ENCODE results near the gene SRCAP. TPM values are rescaled to one million over a fixed set of nuclear protein-coding genes. Genes with fewer than 3 reads are reported as not detected.
A peak's percentile ranks its signal among the peaks of the same experiment; 100 is the strongest.

Gene SRCAP
- total RNA-seq, 2 experiments from 2014 or later: 58.7 to 69.5 TPM

DNA sequence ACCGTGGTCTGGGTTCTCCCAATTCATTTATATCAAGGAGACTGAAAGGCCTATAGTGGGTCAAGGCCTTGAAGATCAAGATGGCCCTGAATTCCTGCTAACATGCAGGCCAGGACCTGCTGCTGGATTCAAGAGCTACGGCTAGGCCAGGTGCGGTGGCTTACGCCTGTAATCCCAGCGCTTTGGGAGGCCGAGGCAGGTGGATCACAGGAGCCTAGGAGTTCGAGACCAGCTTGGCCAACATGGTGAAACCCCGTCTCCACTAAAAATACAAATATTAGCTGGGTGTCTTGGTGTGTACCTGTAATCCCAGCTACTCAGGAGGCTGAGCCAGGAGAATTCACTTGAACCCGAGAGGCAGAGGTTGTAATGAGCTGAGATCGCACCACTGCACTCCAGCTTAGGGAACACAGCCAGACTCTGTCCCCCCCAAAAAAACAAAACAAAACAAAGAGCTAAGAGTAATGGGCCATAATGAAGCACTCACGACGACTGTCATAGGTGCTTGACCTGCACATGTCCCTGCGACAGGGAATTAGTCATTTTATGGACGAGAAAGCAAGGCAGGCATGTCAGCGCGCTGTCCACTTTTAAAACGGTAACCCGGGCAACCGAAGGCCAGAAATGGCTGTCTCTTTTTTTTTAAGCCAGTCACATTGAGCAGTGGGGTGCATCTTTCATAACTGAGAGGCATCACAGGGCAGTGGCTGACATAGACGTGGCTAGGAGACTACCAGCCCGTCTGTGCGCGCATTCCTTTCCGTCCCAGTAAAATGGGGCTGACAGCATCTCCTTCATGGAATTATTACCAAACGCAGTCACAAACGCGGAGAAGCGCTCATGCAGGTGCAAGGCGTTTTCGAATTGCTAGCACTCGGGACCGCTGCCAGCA, 41.8 kb upstream of the SRCAP start:
- CTCF ChIA-PET: interaction anchor here (0.7 to 0.9 kb wide), 3 partner anchors 28 to 39 kb away, joined by 3 to 4 read pairs (median 3); no protein-coding TSS in a partner anchor
- Mint-ChIP-seq H3K4me1 (peaks cover 42% of the 10 kb centered on the region), H3K36me3 (ENCODE audit: low read depth) (peaks cover 53% of the 10 kb centered on the region)

DNA sequence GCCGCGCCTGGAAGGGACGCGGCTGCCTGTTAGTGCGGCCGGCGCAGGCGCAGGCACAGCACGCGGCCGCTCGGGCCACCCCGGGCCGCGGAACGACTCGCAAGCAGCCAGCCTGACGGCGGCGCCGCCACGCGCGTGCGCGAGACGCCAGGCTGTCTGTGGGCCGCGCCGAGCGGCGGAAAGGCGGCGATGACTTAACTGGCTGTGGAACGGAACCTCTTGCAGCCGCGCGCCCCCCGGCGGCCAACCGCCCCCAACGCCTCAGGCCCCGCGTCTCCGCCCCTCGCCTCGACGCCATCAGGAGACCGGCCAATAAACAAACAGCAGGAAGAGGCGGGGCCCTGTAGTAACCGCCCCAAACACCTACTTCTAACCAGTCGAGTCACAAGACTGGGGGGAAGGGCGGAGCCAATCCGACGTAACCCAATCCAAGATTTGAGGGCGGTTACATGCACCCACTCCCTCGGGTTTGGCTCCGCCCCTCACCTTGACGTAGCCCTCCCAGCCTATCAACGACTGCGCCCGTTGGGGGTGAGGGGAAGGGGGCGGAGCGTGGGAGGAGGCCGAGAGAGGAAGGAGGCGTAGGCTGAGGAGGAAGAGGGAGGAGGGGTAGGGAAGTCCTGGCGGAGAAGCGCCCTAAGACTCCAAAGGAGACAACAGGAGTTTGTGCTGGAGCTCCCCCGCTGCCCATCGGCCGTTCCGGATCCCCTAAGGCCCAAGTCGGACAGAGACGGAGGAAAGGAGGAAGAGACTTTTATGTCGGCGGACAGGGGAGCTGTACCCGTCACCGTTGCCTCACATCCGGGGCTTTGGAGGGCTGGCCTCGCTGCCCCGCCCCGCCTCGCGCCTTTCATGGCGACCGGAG, 40.9 kb upstream of the SRCAP start, which contains the start of gene FBRS:
TSS of gene FBRS (plus strand) at position 566 of the 865 bp plus-strand sequence. CDS start 1,088 bp downstream, outside the sequence.
- Mint-ChIP-seq H3K4me1 (peaks cover 41% of the 10 kb centered on the region), H3K27me3 (no peaks in the 10 kb centered on the region), H3K36me3 (ENCODE audit: low read depth) (peaks cover 51% of the 10 kb centered on the region), H3K9me3 (ENCODE audit: low read depth) (no peaks in the 10 kb centered on the region), H3K4me3 (peak within 1 kb of the TSS; percentile 89), H3K27ac (peak within 1 kb of the TSS; percentile 99)
- intact Hi-C loops (cut with DNase I, micrococcal nuclease): loop anchor here (1.0 to 5.0 kb wide), 28 partner anchors 8 to 1835 kb away; partner anchors contain the start of genes DCTPP1 (in 2 of the 2), PRR14 (in 2 of the 2), ALDOA (in 1 of the 2) and ATXN2L (in 1 of the 2)
- DNase-seq (peak; percentile 100), ATAC-seq (peak; percentile 79)
- ChIA-PET POLR2A (interaction anchor here (0.6 to 2.4 kb wide), 12 partner anchors 8 to 593 kb away, joined by 4 to 15 read pairs (median 6); partner anchors contain the start of genes ALDOA, CFAP119, DCTPP1 and PHKG2), CTCF (interaction anchor here (0.5 to 4.5 kb wide), 10 partner anchors 8 to 518 kb away, joined by 3 to 35 read pairs (median 3); partner anchors contain the start of genes PRR14, SRCAP and ZNF689)

More for the DNA sequence above, 41.8 kb upstream of the SRCAP start:
- intact Hi-C loops (cut with DNase I, micrococcal nuclease): loop anchor here in 1 of 2 experiments (5.0 kb wide), 2 partner anchors 90 to 120 kb away; no protein-coding TSS in a partner anchor
- Mint-ChIP-seq H3K27ac (peak overlapping the region; percentile 76), H3K9me3 (ENCODE audit: low read depth) (no peaks in the 10 kb centered on the region), H3K4me3 (peak overlapping the region; percentile 74), H3K27me3 (no peaks in the 10 kb centered on the region)
- ATAC-seq (no peak), DNase-seq (no peak)
- POLR2A ChIA-PET: interaction anchor here (0.8 to 1.7 kb wide), 2 partner anchors 23 to 40 kb away, joined by 4 to 6 read pairs; no protein-coding TSS in a partner anchor

GRCh38 chr16:30658731-30659506, 40.1 kb upstream of the SRCAP start:
- CTCF ChIA-PET: interaction anchor here (0.6 to 4.5 kb wide), 11 partner anchors 9 to 519 kb away, joined by 3 to 35 read pairs (median 4); partner anchors contain the start of genes DCTPP1, PRR14, SRCAP and ZNF689
- peak overlapping the region; percentile 89 for H3K4me3 Mint-ChIP-seq
- peak; percentile 33 for ATAC-seq
- peaks cover 47% of the 10 kb centered on the region for H3K4me1 Mint-ChIP-seq
- H3K27me3 Mint-ChIP-seq: no peaks in the 10 kb centered on the region
- DNase-seq: no peak
- H3K27ac Mint-ChIP-seq: peak overlapping the region; percentile 99
- intact Hi-C loops (cut with DNase I, micrococcal nuclease): loop anchor here (1.0 to 5.0 kb wide), 28 partner anchors 9 to 1836 kb away; partner anchors contain the start of genes DCTPP1 (in 2 of the 2), PRR14 (in 2 of the 2), ALDOA (in 1 of the 2) and ATXN2L (in 1 of the 2)
- no peaks in the 10 kb centered on the region for H3K9me3 Mint-ChIP-seq (ENCODE audit: low read depth)
- POLR2A ChIA-PET: interaction anchor here (0.6 to 2.4 kb wide), 13 partner anchors 8 to 593 kb away, joined by 4 to 15 read pairs (median 6); partner anchors contain the start of genes ALDOA, CFAP119, DCTPP1 and PHKG2
- H3K36me3 Mint-ChIP-seq (ENCODE audit: low read depth): peaks cover 57% of the 10 kb centered on the region

GRCh38 chr16:30659507-30660423, 39.2 kb upstream of the SRCAP start:
- H3K27me3 Mint-ChIP-seq: no peaks in the 10 kb centered on the region
- peak overlapping the region; percentile 97 for H3K27ac Mint-ChIP-seq
- peak; percentile 64 for DNase-seq
- intact Hi-C loops (cut with DNase I, micrococcal nuclease): loop anchor here (1.0 to 5.0 kb wide), 11 partner anchors 35 to 1837 kb away; partner anchors contain the start of genes ALDOA (in 1 of the 2), ATXN2L (in 1 of the 2), DCTPP1 (in 1 of the 2) and INO80E (in 1 of the 2)
- ChIA-PET POLR2A (interaction anchor here (0.5 to 2.4 kb wide), 12 partner anchors 9 to 594 kb away, joined by 3 to 15 read pairs (median 4); partner anchors contain the start of genes ALDOA, PHKG2, PRR14 and SEPTIN1), CTCF (interaction anchor here (0.5 to 4.5 kb wide), 8 partner anchors 10 to 230 kb away, joined by 3 to 35 read pairs (median 6); partner anchors contain the start of genes DCTPP1, PRR14 and ZNF689)
- no peak for ATAC-seq
- H3K4me3 Mint-ChIP-seq: peak overlapping the region; percentile 84
- peaks cover 54% of the 10 kb centered on the region for H3K36me3 Mint-ChIP-seq (ENCODE audit: low read depth)
- peaks cover 47% of the 10 kb centered on the region for H3K4me1 Mint-ChIP-seq
- no peaks in the 10 kb centered on the region for H3K9me3 Mint-ChIP-seq (ENCODE audit: low read depth)

DNA sequence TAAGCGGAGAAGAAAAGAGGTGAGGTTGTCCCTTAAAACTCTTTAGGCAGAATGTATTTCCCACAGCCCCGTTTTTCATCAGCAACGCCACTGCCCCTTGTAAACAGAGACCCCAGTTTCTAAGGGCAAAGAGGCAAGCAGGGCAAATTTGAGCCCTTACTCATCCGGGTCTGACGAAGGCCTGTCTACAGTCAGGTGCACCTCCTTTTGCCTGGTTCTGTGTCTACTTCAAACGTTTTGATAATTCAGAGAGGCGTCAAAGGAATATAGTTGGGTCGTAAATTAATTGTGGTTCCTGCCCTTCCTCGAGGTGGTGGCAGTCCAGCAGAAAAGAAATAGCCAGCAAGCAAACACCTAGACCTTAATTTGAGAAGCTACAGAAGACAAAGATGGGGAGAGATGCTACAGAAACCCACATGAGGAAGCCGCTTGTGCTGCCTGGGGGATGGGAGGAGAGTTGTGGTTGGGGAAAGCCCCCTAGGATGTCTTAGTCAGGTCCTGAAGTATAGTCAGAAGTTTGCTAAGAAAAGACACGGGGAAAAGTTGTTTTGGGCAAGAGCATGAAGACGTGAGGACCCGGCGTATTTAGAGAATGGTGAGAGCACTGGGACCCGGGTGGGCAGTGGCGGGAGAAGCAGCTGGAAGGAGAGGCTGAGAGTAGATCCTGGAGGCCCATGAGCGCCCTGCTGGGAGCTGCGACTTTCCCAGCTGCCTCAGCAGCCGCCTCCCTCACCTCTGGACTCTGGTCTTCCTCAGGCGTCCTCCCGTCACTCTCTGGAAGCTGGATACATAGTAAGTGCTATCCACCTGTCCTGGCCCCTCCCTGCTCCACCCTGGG, 38.3 kb upstream of the SRCAP start:
- H3K27ac Mint-ChIP-seq: peak overlapping the region; percentile 97
- peak overlapping the region; percentile 84 for H3K4me3 Mint-ChIP-seq
- ATAC-seq (peak; percentile 15), DNase-seq (peak; percentile 91)
- no peaks in the 10 kb centered on the region for H3K9me3 Mint-ChIP-seq (ENCODE audit: low read depth)
- intact Hi-C loops (cut with DNase I, micrococcal nuclease): loop anchor here (1.0 kb wide), 3 partner anchors 34 to 664 kb away; partner anchors contain the start of gene INO80E (in 1 of the 2)
- ChIA-PET CTCF (interaction anchor here (0.5 to 4.5 kb wide), 10 partner anchors 10 to 251 kb away, joined by 3 to 35 read pairs (median 5); partner anchors contain the start of genes DCTPP1, PRR14 and ZNF689), POLR2A (interaction anchor here (0.5 to 2.4 kb wide), 7 partner anchors 10 to 153 kb away, joined by 3 to 15 read pairs (median 4); partner anchors contain the start of gene PRR14)
- no peaks in the 10 kb centered on the region for H3K27me3 Mint-ChIP-seq
- peaks cover 54% of the 10 kb centered on the region for H3K36me3 Mint-ChIP-seq (ENCODE audit: low read depth)
- H3K4me1 Mint-ChIP-seq: peaks cover 49% of the 10 kb centered on the region

DNA sequence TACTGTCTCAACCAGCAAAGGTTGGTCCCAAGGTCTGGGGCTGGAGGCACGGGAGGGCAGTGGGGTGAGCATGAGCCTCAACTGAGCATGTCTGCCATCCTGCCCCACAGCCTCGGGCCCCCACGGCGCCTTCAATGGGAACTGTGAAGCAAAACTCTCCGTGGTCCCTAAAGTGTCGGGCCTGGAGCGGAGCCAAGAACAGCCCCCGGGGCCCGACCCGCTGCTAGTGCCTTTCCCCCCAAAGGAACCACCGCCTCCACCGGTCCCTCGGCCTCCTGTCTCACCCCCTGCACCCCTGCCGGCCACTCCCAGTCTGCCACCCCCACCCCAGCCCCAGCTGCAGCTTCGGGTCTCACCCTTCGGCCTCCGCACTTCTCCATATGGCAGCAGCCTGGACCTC, 36.5 kb upstream of the SRCAP start:
- peak overlapping the region; percentile 97 for H3K27ac Mint-ChIP-seq
- peaks cover 35% of the 10 kb centered on the region for H3K4me1 Mint-ChIP-seq
- peak overlapping the region; percentile 84 for H3K4me3 Mint-ChIP-seq
- intact Hi-C loops (cut with DNase I, micrococcal nuclease): no loop called here
- peaks cover 50% of the 10 kb centered on the region for H3K36me3 Mint-ChIP-seq (ENCODE audit: low read depth)
- H3K9me3 Mint-ChIP-seq (ENCODE audit: low read depth): no peaks in the 10 kb centered on the region
- H3K27me3 Mint-ChIP-seq: no peaks in the 10 kb centered on the region
- DNase-seq: no peak
- ChIA-PET POLR2A (no interaction called here), CTCF (interaction anchor here (1.2 to 4.5 kb wide), 3 partner anchors 9 to 34 kb away, joined by 3 to 35 read pairs (median 4); no protein-coding TSS in a partner anchor)
- no peak for ATAC-seq

DNA sequence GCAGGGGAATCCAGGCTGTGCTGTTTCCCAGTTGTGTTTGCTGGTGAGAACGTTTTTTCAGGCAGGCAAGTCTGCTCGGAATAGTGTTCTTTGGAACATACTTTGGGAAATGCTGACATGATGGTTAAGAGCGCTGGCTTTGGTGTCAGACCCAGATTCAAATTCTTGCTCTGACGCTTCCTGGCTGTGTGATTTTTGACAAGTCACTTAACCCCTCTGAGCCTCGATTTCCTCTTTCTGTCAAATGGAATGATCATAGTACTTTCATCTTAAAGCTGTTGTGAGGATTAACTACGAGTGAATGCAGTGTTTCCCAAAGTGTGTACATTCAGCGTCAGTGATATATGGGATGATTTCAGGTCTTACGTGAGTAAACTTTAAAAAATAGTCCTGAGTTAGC, 35.9 kb upstream of the SRCAP start:
- Mint-ChIP-seq H3K27me3 (no peaks in the 10 kb centered on the region), H3K4me1 (peaks cover 32% of the 10 kb centered on the region), H3K4me3 (peak overlapping the region; percentile 35), H3K9me3 (ENCODE audit: low read depth) (no peaks in the 10 kb centered on the region), H3K27ac (peak overlapping the region; percentile 35), H3K36me3 (ENCODE audit: low read depth) (peaks cover 54% of the 10 kb centered on the region)
- intact Hi-C loops (cut with DNase I, micrococcal nuclease): no loop called here
- ATAC-seq: no peak
- CTCF ChIA-PET: interaction anchor here (0.7 to 1.2 kb wide), 4 partner anchors 8 to 861 kb away, joined by 3 read pairs; no protein-coding TSS in a partner anchor
- POLR2A ChIA-PET: no interaction called here
- no peak for DNase-seq

- peak overlapping the region; percentile 35 for H3K27ac Mint-ChIP-seq
- H3K36me3 Mint-ChIP-seq (ENCODE audit: low read depth): peaks cover 58% of the 10 kb centered on the region
These were observed 35.2 kb upstream of the SRCAP start for GRCh38 chr16:30663820-30664219.

More at GRCh38 chr16:30663820-30664219, 35.2 kb upstream of the SRCAP start:
- ATAC-seq: no peak
- Mint-ChIP-seq H3K9me3 (ENCODE audit: low read depth) (no peaks in the 10 kb centered on the region), H3K4me3 (no peak overlapping the region), H3K27me3 (no peaks in the 10 kb centered on the region), H3K4me1 (peaks cover 32% of the 10 kb centered on the region)
- CTCF ChIA-PET: interaction anchor here (0.7 to 2.6 kb wide), 3 partner anchors 8 to 30 kb away, joined by 3 to 20 read pairs (median 3); no protein-coding TSS in a partner anchor
- POLR2A ChIA-PET: interaction anchor here (1.0 kb wide), 1 partner anchor 47 kb away, joined by 3 read pairs; no protein-coding TSS in a partner anchor
- intact Hi-C loops (cut with DNase I, micrococcal nuclease): no loop called here
- no peak for DNase-seq

Measured in activated CD4-positive, alpha-beta T cell treated with anti-CD3 and anti-CD28 coated beads for 36 hours (primary cell).